ENCODE data around the gene LIN52. TPM values are rescaled to one million over a fixed set of nuclear protein-coding genes. Genes with fewer than 3 reads are reported as not detected.

The LIN52 gene
- total and polyA plus RNA-seq, 2 experiments from 2014 or later, result 8.6 to 10.8 TPM

- TF ChIP-seq, protein P1, sequence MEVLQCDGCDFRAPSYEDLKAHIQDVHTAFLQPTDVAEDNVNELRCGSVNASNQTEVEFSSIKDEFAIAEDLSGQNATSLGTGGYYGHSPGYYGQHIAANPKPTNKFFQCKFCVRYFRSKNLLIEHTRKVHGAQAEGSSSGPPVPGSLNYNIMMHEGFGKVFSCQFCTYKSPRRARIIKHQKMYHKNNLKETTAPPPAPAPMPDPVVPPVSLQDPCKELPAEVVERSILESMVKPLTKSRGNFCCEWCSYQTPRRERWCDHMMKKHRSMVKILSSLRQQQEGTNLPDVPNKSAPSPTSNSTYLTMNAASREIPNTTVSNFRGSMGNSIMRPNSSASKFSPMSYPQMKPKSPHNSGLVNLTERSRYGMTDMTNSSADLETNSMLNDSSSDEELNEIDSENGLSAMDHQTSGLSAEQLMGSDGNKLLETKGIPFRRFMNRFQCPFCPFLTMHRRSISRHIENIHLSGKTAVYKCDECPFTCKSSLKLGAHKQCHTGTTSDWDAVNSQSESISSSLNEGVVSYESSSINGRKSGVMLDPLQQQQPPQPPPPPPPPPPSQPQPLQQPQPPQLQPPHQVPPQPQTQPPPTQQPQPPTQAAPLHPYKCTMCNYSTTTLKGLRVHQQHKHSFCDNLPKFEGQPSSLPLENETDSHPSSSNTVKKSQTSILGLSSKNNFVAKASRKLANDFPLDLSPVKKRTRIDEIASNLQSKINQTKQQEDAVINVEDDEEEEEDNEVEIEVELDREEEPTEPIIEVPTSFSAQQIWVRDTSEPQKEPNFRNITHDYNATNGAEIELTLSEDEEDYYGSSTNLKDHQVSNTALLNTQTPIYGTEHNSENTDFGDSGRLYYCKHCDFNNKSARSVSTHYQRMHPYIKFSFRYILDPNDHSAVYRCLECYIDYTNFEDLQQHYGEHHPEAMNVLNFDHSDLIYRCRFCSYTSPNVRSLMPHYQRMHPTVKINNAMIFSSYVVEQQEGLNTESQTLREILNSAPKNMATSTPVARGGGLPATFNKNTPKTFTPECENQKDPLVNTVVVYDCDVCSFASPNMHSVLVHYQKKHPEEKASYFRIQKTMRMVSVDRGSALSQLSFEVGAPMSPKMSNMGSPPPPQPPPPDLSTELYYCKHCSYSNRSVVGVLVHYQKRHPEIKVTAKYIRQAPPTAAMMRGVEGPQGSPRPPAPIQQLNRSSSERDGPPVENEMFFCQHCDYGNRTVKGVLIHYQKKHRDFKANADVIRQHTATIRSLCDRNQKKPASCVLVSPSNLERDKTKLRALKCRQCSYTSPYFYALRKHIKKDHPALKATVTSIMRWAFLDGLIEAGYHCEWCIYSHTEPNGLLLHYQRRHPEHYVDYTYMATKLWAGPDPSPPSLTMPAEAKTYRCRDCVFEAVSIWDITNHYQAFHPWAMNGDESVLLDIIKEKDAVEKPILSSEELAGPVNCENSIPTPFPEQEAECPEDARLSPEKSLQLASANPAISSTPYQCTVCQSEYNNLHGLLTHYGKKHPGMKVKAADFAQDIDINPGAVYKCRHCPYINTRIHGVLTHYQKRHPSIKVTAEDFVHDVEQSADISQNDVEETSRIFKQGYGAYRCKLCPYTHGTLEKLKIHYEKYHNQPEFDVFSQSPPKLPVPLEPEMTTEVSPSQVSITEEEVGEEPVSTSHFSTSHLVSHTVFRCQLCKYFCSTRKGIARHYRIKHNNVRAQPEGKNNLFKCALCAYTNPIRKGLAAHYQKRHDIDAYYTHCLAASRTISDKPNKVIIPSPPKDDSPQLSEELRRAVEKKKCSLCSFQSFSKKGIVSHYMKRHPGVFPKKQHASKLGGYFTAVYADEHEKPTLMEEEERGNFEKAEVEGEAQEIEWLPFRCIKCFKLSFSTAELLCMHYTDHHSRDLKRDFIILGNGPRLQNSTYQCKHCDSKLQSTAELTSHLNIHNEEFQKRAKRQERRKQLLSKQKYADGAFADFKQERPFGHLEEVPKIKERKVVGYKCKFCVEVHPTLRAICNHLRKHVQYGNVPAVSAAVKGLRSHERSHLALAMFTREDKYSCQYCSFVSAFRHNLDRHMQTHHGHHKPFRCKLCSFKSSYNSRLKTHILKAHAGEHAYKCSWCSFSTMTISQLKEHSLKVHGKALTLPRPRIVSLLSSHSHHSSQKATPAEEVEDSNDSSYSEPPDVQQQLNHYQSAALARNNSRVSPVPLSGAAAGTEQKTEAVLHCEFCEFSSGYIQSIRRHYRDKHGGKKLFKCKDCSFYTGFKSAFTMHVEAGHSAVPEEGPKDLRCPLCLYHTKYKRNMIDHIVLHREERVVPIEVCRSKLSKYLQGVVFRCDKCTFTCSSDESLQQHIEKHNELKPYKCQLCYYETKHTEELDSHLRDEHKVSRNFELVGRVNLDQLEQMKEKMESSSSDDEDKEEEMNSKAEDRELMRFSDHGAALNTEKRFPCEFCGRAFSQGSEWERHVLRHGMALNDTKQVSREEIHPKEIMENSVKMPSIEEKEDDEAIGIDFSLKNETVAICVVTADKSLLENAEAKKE (CRISPR knock-in tag; IDR thresholded peaks at IDR 0.05), result no peak
- TF ChIP-seq EZH2 (IDR thresholded peaks at IDR 0.05; ENCODE audit: low read depth, unreplicated experiment) (no peak), STAT1 (IDR thresholded peaks at IDR 0.05; ENCODE audit: unreplicated experiment) (no peak), NANOG (IDR thresholded peaks at IDR 0.05; ENCODE audit: borderline replicate concordance) (no peak), ZNF331 (CRISPR knock-in tag; IDR thresholded peaks at IDR 0.05; ENCODE audit: low read depth) (no peak)
- TF ChIP-seq, protein P2, sequence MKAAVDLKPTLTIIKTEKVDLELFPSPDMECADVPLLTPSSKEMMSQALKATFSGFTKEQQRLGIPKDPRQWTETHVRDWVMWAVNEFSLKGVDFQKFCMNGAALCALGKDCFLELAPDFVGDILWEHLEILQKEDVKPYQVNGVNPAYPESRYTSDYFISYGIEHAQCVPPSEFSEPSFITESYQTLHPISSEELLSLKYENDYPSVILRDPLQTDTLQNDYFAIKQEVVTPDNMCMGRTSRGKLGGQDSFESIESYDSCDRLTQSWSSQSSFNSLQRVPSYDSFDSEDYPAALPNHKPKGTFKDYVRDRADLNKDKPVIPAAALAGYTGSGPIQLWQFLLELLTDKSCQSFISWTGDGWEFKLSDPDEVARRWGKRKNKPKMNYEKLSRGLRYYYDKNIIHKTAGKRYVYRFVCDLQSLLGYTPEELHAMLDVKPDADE (IDR thresholded peaks at IDR 0.05), result no peak
Measured at GRCh38 chr14:74147571-74147970, 62.8 kb downstream of the LIN52 start (continued).

DNA sequence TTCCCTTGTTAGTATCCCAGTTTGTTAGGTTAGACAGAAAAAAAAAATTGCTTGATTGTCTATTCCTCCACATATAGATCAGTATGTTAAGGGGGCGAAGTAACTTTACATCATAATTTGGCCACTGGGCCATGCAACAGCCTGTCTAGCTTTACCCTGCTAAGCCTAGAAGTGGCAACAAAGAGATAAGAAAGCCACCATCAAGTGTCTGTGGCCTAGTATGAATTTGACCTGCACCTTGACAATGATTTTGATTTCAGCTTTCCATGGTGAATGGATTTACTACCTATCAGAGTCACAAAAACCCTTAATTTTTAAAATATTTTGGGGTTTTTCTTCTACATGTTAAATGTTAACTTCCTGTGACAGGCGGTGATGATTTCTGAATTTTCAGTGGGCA lies 63.9 kb downstream of the LIN52 start:
- no peaks in the 10 kb centered on the region for H3K9me3 Mint-ChIP-seq
- Histone ChIP-seq H4K20me1 (replicated peaks; ENCODE audit: insufficient read depth) (no peaks in the 10 kb centered on the region; the same call in 1 of the 2 replicates), H3K9me2 (ENCODE audit: insufficient read depth) (no peaks in the 10 kb centered on the region), H3K27ac (ENCODE audit: low read depth) (no peak overlapping the region), H3K4me2 (no peak overlapping the region), H2AFZ (no peak overlapping the region), H3K27me3 (ENCODE audit: insufficient read depth) (no peaks in the 10 kb centered on the region), H3K4me3 (no peak overlapping the region), H3F3A (replicated peaks; ENCODE audit: low read depth) (no peaks in the 10 kb centered on the region), H3K79me2 (replicated peaks; ENCODE audit: insufficient read depth) (no peaks in the 10 kb centered on the region), H3K4me1 (ENCODE audit: insufficient read depth) (no peaks in the 10 kb centered on the region; the same call in 1 of the 2 replicates), H3K36me3 (ENCODE audit: insufficient read depth) (no peaks in the 10 kb centered on the region; the same call in 1 of the 2 replicates)
- H3K27me3 Mint-ChIP-seq (ENCODE audit: insufficient read depth, low read depth, poor library complexity), result no peaks in the 10 kb centered on the region
- DNase-seq (ENCODE audit: low spot score) (no peak), ATAC-seq (no peak)
- H3K27ac Mint-ChIP-seq, result no peak overlapping the region
- H3K4me3 Mint-ChIP-seq, result no peak overlapping the region
- no peaks in the 10 kb centered on the region for H3K4me1 Mint-ChIP-seq
- no peaks in the 10 kb centered on the region for H3K36me3 Mint-ChIP-seq (ENCODE audit: low read depth)
- TF ChIP-seq, protein P3, sequence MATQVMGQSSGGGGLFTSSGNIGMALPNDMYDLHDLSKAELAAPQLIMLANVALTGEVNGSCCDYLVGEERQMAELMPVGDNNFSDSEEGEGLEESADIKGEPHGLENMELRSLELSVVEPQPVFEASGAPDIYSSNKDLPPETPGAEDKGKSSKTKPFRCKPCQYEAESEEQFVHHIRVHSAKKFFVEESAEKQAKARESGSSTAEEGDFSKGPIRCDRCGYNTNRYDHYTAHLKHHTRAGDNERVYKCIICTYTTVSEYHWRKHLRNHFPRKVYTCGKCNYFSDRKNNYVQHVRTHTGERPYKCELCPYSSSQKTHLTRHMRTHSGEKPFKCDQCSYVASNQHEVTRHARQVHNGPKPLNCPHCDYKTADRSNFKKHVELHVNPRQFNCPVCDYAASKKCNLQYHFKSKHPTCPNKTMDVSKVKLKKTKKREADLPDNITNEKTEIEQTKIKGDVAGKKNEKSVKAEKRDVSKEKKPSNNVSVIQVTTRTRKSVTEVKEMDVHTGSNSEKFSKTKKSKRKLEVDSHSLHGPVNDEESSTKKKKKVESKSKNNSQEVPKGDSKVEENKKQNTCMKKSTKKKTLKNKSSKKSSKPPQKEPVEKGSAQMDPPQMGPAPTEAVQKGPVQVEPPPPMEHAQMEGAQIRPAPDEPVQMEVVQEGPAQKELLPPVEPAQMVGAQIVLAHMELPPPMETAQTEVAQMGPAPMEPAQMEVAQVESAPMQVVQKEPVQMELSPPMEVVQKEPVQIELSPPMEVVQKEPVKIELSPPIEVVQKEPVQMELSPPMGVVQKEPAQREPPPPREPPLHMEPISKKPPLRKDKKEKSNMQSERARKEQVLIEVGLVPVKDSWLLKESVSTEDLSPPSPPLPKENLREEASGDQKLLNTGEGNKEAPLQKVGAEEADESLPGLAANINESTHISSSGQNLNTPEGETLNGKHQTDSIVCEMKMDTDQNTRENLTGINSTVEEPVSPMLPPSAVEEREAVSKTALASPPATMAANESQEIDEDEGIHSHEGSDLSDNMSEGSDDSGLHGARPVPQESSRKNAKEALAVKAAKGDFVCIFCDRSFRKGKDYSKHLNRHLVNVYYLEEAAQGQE (IDR thresholded peaks at IDR 0.05; ENCODE audit: unreplicated experiment), result no peak

Data from GM23338 (cell line).